Measurements from ENCODE around the gene AURKB. TPM values are rescaled to one million over a fixed set of nuclear protein-coding genes. Genes with fewer than 3 reads are reported as not detected.
A peak's percentile ranks its signal among the peaks of the same experiment; 100 is the strongest.

Gene AURKB
- total and polyA plus RNA-seq, 2 of the 13 experiments (the other 11 are each of a cell fraction or from before 2014, with no cell fraction given): 29.5 to 75.3 TPM

- TF ChIP-seq HINFP (CRISPR knock-in tag; IDR thresholded peaks at IDR 0.05; ENCODE audit: low read depth) (no peak; the same call in 1 of the 2 replicates), TFE3 (CRISPR knock-in tag; IDR thresholded peaks at IDR 0.05) (0 out of 2 replicates have a peak, but pooled peaks have one; percentile 11), ZNF772 (CRISPR knock-in tag; IDR thresholded peaks at IDR 0.05) (no peak), RFX5 (IDR thresholded peaks at IDR 0.05; ENCODE audit: low read depth, low read length) (no peak), ZNF709 (CRISPR knock-in tag; IDR thresholded peaks at IDR 0.05) (no peak; the same call in 1 of the 2 replicates), ZNF543 (CRISPR knock-in tag; IDR thresholded peaks at IDR 0.05) (no peak), LCORL (IDR thresholded peaks at IDR 0.05) (no peak), LCORL (CRISPR knock-in tag; IDR thresholded peaks at IDR 0.05) (peak; percentile 59), ZBTB34 (CRISPR knock-in tag; IDR thresholded peaks at IDR 0.05) (no peak), SIX4 (CRISPR knock-in tag; IDR thresholded peaks at IDR 0.05) (0 out of 2 replicates have a peak, but pooled peaks have one; percentile 3), SRF (IDR thresholded peaks at IDR 0.05; ENCODE audit: low read depth, low read length) (no peak), THAP9 (CRISPR knock-in tag; IDR thresholded peaks at IDR 0.05; ENCODE audit: borderline replicate concordance) (0 out of 2 replicates have a peak, but pooled peaks have one; percentile 39), GATAD2A (CRISPR knock-in tag; IDR thresholded peaks at IDR 0.05) (peak; percentile 76), HOMEZ (CRISPR knock-in tag; IDR thresholded peaks at IDR 0.05; ENCODE audit: low read depth) (peak; percentile 46; the same call in 1 of the 2 replicates), ZNF567 (CRISPR knock-in tag; IDR thresholded peaks at IDR 0.05; ENCODE audit: borderline replicate concordance) (no peak)
Observed at GRCh38 chr17:8187517-8188262, 22.7 kb downstream of the AURKB start (continued).

Data from HepG2 (cell line).